GM10847 (cell line): Measurements from ENCODE around the gene DLGAP1.

Experiments
- POLR2A ChIP-seq: IDR thresholded peaks from 2 replicates; pipeline ENCODE4 v1.6.1; 2011; ENCODE audit not compliant: insufficient read length; ENCODE audit errors: extremely low read depth

The DLGAP1 gene

GRCh38 chr18:3889121-3889520, 566.0 kb downstream of the DLGAP1 start:
- TF ChIP-seq POLR2A: no peak

DNA sequence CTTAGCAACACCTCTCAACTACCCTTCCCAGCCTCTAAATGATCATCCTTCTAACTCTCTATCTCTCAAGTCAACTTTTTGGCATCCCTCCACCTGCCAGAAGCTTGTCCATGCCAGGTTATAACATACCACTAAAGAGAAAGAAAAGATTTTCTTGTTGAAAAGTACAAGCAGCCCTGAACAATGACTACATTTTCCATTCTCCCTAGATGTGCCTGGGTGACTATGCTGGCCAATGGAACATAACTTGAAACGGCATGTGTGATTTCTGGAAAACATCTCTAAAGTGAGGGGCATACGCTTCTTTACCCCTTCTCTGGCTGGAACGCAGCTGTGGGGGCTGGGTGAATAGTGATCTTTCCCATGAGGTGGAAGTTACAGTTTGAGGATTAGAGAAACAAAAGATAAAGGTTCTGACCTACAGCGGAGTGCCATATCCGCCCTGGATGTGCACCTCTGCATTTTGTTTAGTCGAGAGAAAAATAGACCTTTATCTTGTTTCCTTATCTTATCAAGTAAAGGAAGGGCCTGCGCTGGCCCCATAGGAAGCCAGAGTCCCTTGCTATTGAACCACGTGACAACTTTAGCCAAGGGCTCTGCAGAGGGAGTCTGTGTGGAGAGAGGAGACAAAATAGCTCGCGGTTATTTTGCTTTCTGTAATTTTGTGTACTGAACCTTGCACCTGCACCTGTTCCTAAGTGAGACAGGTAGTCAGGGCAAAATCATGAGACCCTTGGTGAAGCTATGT, 568.4 kb downstream of the DLGAP1 start:
- TF ChIP-seq POLR2A: no peak

GRCh38 chr18:3885209-3885792, 569.8 kb downstream of the DLGAP1 start:
- TF ChIP-seq POLR2A: no peak

- no peak for TF ChIP-seq POLR2A
These were observed 575.3 kb downstream of the DLGAP1 start for GRCh38 chr18:3879836-3880120.

DNA sequence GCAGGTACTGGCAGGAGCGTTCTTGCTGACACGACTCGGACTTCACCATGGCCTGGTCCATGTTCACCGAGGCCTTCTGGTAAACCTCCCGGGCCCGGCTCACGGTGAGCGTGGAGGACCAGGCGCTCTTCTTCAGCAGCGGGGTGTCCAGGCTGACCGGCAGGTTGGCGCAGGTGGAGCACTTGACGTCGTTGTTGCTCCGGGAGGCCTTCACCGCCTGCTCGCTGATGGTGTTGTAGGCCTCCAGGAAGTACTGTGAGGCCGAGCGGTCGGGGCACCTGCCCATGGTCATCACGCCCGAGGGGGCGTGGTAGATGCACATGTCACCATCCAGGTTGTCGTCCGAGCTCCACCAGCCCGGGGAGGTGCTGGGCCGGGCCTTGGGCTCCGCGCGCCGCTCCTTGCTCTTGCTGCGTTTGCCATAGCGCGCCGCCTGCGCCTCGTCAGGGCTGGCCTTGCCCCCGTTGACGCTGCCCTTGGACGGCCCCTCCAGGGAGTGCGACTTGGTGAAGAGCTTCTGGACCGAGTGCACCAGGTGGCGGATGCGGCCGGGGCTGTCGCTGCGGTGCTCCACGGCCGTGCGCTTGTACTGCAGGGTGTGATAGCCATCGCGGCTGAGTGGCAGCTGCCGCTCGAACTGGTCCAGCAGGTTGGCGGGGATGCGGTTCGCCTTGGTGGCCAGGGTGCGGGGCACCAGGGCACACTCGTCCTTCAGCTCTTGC, 575.8 kb downstream of the DLGAP1 start:
- no peak for TF ChIP-seq POLR2A

DNA sequence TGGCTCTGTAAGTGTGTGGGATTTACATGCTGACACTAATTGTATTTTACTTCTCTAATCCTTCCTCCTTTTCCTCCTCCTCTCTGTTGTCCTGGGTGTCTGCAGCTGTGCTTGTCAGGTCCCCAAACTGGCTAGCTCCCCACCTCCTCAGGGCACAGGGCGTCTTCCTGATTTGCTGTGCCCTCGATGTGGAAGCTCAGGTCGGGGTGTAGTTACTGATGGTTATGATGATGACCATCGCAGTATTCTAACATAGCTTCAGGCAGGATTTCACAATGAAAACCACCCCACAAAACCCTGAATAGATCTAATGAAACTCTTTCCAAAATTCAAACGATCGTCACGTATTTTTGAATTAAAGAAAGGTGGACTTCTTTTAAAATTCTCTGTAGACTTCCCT, 576.7 kb downstream of the DLGAP1 start:
- TF ChIP-seq POLR2A: no peak

- TF ChIP-seq POLR2A: no peak
These were observed 577.4 kb downstream of the DLGAP1 start for GRCh38 chr18:3877678-3878077.

- no peak for TF ChIP-seq POLR2A
These were observed 579.1 kb downstream of the DLGAP1 start for GRCh38 chr18:3875961-3876360.

DNA sequence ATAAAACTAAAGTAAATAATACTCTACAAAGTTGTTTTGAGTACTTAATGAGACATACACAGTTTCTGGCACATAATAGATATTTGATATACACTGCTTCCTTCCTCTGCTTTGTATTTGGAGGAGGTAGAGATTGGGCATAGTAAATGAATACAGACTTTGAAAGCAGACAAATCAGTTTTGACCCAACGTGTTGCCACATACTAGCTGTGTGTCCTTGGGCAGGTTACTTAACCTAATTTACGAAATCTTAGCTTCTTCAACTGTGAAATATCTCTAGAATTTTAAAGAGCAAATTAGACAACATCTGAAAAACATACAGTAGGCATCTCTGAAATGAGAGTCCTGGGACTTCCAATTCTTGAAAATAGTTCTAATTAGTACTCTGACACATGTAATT, 579.7 kb downstream of the DLGAP1 start:
- no peak for TF ChIP-seq POLR2A

GRCh38 chr18:3874581-3874980, 580.5 kb downstream of the DLGAP1 start:
- TF ChIP-seq POLR2A: no peak

DNA sequence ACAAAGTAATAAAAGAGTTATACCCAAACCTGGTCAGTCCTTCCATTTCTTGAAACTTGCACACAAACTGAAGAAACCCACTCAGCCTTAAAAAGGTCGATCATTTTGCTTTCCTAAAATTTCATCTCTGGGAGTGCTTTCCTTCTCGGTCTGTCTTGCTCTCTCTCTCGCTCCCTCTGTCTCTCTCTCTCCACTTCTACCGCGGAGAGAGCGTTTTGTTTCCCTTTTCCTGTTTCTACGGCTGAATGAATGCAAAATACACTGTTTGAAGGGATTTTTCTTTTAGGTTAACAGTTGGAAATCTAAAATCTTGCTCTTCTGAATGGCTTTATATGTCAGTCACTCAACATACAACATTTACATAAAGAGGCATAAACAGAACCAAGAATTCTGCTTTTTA, 581.0 kb downstream of the DLGAP1 start:
- no peak for TF ChIP-seq POLR2A

DNA sequence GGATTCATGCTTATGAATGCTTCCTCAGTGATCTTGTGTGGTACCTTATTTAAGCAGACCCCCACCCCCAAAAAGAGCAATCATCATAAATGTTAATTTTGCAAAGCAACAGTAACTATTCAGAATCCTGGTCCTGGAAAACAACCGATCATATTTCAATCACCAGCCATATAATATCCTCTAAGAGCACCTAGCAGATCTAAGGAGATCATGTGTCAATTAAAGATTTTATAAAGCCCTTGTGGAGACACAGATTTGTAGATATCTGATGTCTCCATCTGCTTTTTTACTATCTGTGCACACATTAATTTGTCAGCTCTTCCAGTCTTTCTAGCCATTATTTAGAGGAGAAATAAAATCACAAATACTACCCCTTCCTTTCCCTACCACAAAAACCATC, 581.4 kb downstream of the DLGAP1 start:
- TF ChIP-seq POLR2A: no peak

GRCh38 chr18:3873211-3873610, 581.9 kb downstream of the DLGAP1 start:
- TF ChIP-seq POLR2A: no peak

- no peak for TF ChIP-seq POLR2A
These were observed 582.5 kb downstream of the DLGAP1 start for GRCh38 chr18:3872641-3873040.

DNA sequence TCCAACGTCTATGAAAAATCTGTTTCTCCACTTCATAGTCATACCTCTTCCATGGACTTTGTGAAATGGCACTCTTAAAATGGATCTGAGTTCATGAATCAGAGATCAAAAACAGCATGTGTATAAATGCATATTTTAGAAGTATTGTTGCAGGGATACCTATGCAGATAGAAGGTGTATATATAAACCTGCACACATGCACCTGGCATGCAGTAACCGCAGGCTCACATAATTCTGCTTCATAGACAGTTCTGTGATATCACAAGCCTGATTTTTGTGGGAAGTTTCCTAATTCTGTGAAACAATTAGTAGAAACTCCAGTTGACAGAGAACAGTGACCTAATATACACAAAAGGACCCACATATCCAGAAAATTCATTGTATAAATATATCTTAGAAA, 583.4 kb downstream of the DLGAP1 start:
- no peak for TF ChIP-seq POLR2A

- TF ChIP-seq POLR2A: no peak
These were observed 584.2 kb downstream of the DLGAP1 start for GRCh38 chr18:3870914-3871313.
